BE2C (cell line): ENCODE data around the gene ADCY5.
A peak's percentile ranks its signal among the peaks of the same experiment; 100 is the strongest.

Source experiments
- DNase-seq: peaks from one replicate; pipeline ENCODE4 v3.0.0-alpha.2; 2020
- H3K27me3 ChIP-seq: fragments of 250-450 bp; sonication (Bioruptor Pico); 2 replicates; pipeline ENCODE4 v1.5.1; 2020; ENCODE audit warnings: mild to moderate bottlenecking
- H3K36me3 ChIP-seq: fragments of 250-450 bp; sonication (Bioruptor Pico); 2 replicates; pipeline ENCODE4 v1.5.1; 2020; ENCODE audit warnings: mild to moderate bottlenecking
- H3K4me1 ChIP-seq: fragments of 250-450 bp; sonication (Bioruptor Pico); 2 replicates; pipeline ENCODE4 v1.5.1; 2020
- H3K4me3 ChIP-seq: 2 replicates; pipeline ENCODE4 v1.5.1; 2011; ENCODE audit warnings: low read depth, low read length
- H3K9me3 ChIP-seq: fragments of 250-450 bp; sonication (Bioruptor Pico); 2 replicates; pipeline ENCODE4 v1.5.1; 2020
- CTCF ChIP-seq: IDR thresholded peaks from 2 replicates; pipeline ENCODE4 v1.5.1; 2012; ENCODE audit warnings: mild to moderate bottlenecking, low read depth, low read length

The ADCY5 gene

GRCh38 chr3:123412076-123412475, 36.8 kb downstream of the ADCY5 start:
- no peak for DNase-seq
- Histone ChIP-seq H3K9me3 (no peaks in the 10 kb centered on the region), H3K36me3 (no peaks in the 10 kb centered on the region), H3K4me1 (no peaks in the 10 kb centered on the region), H3K4me3 (no peak overlapping the region), H3K27me3 (no peaks in the 10 kb centered on the region)
- TF ChIP-seq CTCF: no peak

GRCh38 chr3:123411340-123412040, 37.4 kb downstream of the ADCY5 start:
- no peak for DNase-seq
- no peak overlapping the region for H3K4me3 ChIP-seq
- H3K4me1 ChIP-seq: no peaks in the 10 kb centered on the region
- no peak for TF ChIP-seq CTCF
- no peaks in the 10 kb centered on the region for H3K9me3 ChIP-seq
- no peaks in the 10 kb centered on the region for H3K27me3 ChIP-seq
- H3K36me3 ChIP-seq: no peaks in the 10 kb centered on the region

DNA sequence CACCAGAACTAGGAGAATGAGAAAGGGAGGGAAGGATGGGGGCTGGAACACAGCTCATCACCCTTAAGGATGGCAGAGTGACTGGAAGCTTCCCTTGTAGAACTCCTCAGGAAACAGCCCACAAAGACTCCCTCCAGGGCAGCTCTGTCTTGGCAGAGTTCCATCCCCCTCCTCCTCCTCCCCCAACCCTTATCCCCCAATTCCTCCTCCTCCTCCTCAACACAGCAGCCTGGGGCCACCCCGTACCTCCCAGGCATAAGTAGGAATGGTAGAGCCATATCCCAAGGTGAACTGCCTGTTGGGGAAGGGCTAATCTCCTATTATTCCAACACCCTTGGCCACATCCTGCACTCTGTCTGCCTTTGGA, 38.8 kb downstream of the ADCY5 start:
- no peak for TF ChIP-seq CTCF
- Histone ChIP-seq H3K4me3 (no peak overlapping the region), H3K27me3 (no peaks in the 10 kb centered on the region), H3K36me3 (no peaks in the 10 kb centered on the region), H3K9me3 (no peaks in the 10 kb centered on the region), H3K4me1 (no peaks in the 10 kb centered on the region)
- DNase-seq: no peak

DNA sequence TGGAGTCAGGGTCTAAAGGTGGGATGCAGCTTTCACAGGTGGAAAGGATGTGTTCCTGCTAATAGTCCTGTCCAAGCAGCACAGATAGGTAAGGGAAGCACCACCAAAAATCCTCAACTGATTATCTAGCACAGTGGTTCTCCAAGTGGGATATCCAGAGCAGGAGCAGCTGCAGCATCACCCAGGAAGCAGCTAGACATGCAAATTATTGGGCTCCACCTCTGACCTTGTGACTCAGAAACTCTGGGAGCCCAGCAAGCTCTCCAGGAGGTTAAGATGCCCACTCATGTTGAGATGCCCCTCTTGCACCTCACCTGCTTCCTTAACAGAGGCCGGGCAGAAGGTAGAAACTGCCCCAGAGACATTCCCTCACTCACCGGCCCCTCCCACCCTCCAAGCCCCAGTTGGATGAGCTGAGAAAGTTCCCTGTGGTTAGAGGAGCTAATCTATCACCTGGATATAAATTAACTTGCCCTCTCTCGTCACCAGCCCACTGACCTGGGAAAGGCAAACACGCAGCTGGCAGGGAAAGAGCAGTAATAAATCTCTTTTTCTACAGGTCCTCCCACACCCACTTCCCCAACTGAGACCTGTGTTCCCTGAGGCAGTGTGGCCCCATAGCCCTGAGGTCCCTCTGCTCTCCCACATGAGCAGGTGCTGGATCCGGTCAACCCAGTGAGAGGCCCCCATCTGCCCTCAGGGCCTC, 39.3 kb downstream of the ADCY5 start:
- no peaks in the 10 kb centered on the region for H3K4me1 ChIP-seq
- no peaks in the 10 kb centered on the region for H3K9me3 ChIP-seq
- H3K36me3 ChIP-seq: no peaks in the 10 kb centered on the region
- no peak for DNase-seq
- no peak overlapping the region for H3K4me3 ChIP-seq
- H3K27me3 ChIP-seq: no peaks in the 10 kb centered on the region
- no peak for TF ChIP-seq CTCF

DNA sequence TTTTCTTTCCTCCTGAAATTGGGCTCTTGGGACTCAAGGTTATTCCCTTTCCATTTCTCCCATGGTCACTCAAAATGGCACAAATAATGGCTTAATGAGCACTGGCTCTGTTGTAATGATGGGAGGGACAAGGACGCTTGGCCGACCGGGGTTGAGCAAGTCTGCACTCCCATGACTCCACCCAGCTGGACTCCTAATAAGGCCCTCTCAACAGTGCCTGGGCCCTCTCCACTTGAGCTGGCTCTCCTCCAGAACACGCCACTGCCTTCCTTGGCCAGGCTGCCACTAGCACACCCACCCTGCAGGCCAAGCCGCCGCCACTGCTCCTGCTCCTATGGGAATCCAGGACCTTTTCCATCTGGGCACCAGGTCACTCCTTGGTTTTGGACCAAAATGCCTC, 42.3 kb downstream of the ADCY5 start:
- no peak for TF ChIP-seq CTCF
- no peak overlapping the region for H3K4me3 ChIP-seq
- H3K36me3 ChIP-seq: no peaks in the 10 kb centered on the region
- peak; percentile 62 for DNase-seq
- H3K9me3 ChIP-seq: no peaks in the 10 kb centered on the region
- no peaks in the 10 kb centered on the region; the same call in 1 of the 2 replicates for H3K27me3 ChIP-seq
- no peaks in the 10 kb centered on the region for H3K4me1 ChIP-seq

DNA sequence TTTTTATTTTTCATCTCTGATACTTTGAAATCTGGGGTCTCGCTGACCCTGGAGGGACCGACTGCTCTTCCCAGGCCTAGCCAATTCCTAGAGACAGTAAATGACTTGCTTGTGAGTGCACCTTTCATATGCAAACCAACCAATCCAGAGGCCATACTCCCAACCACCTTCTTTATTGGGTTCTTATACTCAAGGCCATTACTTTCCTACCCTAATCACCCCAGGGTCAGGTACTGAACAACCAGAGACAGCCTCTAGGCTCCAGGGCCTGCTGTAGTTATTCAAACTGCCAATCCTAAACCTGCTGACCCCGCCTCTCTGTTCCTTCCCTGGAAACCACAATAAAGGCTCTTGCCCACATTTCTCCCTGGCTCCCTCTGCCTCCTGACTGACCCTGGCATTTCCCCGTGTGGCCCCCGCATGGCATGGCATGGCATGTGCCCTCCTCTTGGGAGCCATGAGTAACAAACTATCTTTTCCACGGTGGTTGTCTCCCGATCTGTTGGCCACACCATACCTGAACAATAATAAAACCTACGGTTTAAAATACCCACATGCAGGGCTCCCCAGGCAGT, 42.9 kb downstream of the ADCY5 start:
- Histone ChIP-seq H3K27me3 (no peaks in the 10 kb centered on the region; the same call in 1 of the 2 replicates), H3K4me1 (no peaks in the 10 kb centered on the region), H3K4me3 (no peak overlapping the region), H3K36me3 (no peaks in the 10 kb centered on the region), H3K9me3 (no peaks in the 10 kb centered on the region)
- TF ChIP-seq CTCF: no peak
- DNase-seq: no peak
